HEK293 (cell line): ENCODE measurements around the gene TMEM143.

Source experiments
- CTCF ChIA-PET: fragments of 350-600 bp; formaldehyde crosslinking; extraction: SDS; loops from one replicate; lab custom pipeline; 2021; ENCODE audit warnings: antibody characterized with exemption; lab: Yijun Ruan, JAX
- POLR2A ChIA-PET: fragments of 300-600 bp; formaldehyde crosslinking; extraction: SDS; loops from one replicate; lab custom pipeline; 2020; ENCODE audit warnings: antibody characterized with exemption, inconsistent platforms; lab: Yijun Ruan, JAX
- H3K27ac ChIP-seq: fragments of 200-500 bp; sonication (Bioruptor generic); 2 replicates; pipeline ENCODE4 v1.5.1; 2014; ENCODE audit warnings: low read depth, low read length, control low read depth, inconsistent platforms; ENCODE audit errors: extremely low read depth
- H3K36me3 ChIP-seq, 2 experiments: fragments of 200-500 bp in 1 of 2; sonication (Bioruptor generic) in 1 of 2; 1 replicate in 1 of 2; 2 replicates in 1 of 2; pipeline ENCODE4 v1.5.1; 2014 to 2017; ENCODE audit warnings: inconsistent platforms in 2 of 2, low read length in 2 of 2; ENCODE audit not compliant: control insufficient read depth in 2 of 2, insufficient read depth in 1 of 2
- H3K4me1 ChIP-seq: fragments of 200-500 bp; sonication (Bioruptor generic); 2 replicates; pipeline ENCODE4 v1.5.1; 2014; ENCODE audit warnings: mild to moderate bottlenecking, low read length, inconsistent platforms; ENCODE audit not compliant: control insufficient read depth, insufficient read depth
- H3K4me3 ChIP-seq: 2 replicates; pipeline ENCODE4 v1.5.1; 2011; ENCODE audit warnings: low read depth, mild to moderate bottlenecking, control low read depth, low read length, moderate library complexity
- H3K9me3 ChIP-seq: fragments of 200-500 bp; sonication (Bioruptor generic); 2 replicates; pipeline ENCODE4 v1.5.1; 2014; ENCODE audit warnings: low read depth, low read length, inconsistent platforms; ENCODE audit not compliant: control insufficient read depth, insufficient read depth
- GLI4 ChIP-seq: fragments of 450-650 bp; formaldehyde crosslinking; IDR thresholded peaks from 2 replicates; pipeline ENCODE4 v1.5.1; 2016; ENCODE audit warnings: missing biosample characterization, missing genetic modification characterization
- GLIS2 ChIP-seq: fragments of 450-650 bp; formaldehyde crosslinking; IDR thresholded peaks from 2 replicates; pipeline ENCODE4 v1.5.1; 2016; ENCODE audit warnings: missing biosample characterization, missing genetic modification characterization
- KLF8 ChIP-seq: fragments of 450-650 bp; formaldehyde crosslinking; IDR thresholded peaks from 2 replicates; pipeline ENCODE4 v1.5.1; 2016; ENCODE audit warnings: missing biosample characterization, missing genetic modification characterization
- ZBTB8A ChIP-seq: fragments of 450-650 bp; formaldehyde crosslinking; IDR thresholded peaks from 2 replicates; pipeline ENCODE4 v1.5.1; 2016; ENCODE audit warnings: missing biosample characterization, missing genetic modification characterization
- ZIC2 ChIP-seq: fragments of 450-650 bp; formaldehyde crosslinking; IDR thresholded peaks from 2 replicates; pipeline ENCODE4 v1.5.1; 2016; ENCODE audit warnings: missing biosample characterization, missing genetic modification characterization
- ZNF214 ChIP-seq: fragments of 450-650 bp; formaldehyde crosslinking; IDR thresholded peaks from 2 replicates; pipeline ENCODE4 v1.5.1; 2017; ENCODE audit warnings: missing biosample characterization, mild to moderate bottlenecking, missing genetic modification characterization, borderline replicate concordance
- ZNF223 ChIP-seq: fragments of 450-650 bp; formaldehyde crosslinking; IDR thresholded peaks from 2 replicates; pipeline ENCODE4 v1.5.1; 2016; ENCODE audit warnings: missing biosample characterization, missing genetic modification characterization
- ZNF292 ChIP-seq: fragments of 450-650 bp; formaldehyde crosslinking; IDR thresholded peaks from 2 replicates; pipeline ENCODE4 v1.5.1; 2016; ENCODE audit warnings: low read depth, missing biosample characterization, missing genetic modification characterization, borderline replicate concordance
- ZNF394 ChIP-seq: fragments of 450-650 bp; formaldehyde crosslinking; IDR thresholded peaks from 2 replicates; pipeline ENCODE4 v1.5.1; 2016; ENCODE audit warnings: missing biosample characterization, missing genetic modification characterization, mild to moderate bottlenecking, moderate library complexity, borderline replicate concordance
- ZNF433 ChIP-seq: fragments of 450-650 bp; formaldehyde crosslinking; IDR thresholded peaks from 2 replicates; pipeline ENCODE4 v1.5.1; 2016; ENCODE audit warnings: missing biosample characterization, missing genetic modification characterization, low read depth
- ZNF514 ChIP-seq: fragments of 450-650 bp; formaldehyde crosslinking; IDR thresholded peaks from 2 replicates; pipeline ENCODE4 v1.5.1; 2016; ENCODE audit warnings: missing biosample characterization, missing genetic modification characterization
- ZNF768 ChIP-seq: fragments of 450-650 bp; formaldehyde crosslinking; IDR thresholded peaks from 2 replicates; pipeline ENCODE4 v1.5.1; 2018; ENCODE audit warnings: missing biosample characterization, mild to moderate bottlenecking, missing genetic modification characterization
- ZNF777 ChIP-seq: fragments of 450-650 bp; formaldehyde crosslinking; IDR thresholded peaks from 2 replicates; pipeline ENCODE4 v1.5.1; 2017; ENCODE audit warnings: missing biosample characterization, missing genetic modification characterization, borderline replicate concordance
- TF ChIP-seq, protein P1 (sequence below): fragments of 450-650 bp; formaldehyde crosslinking; IDR thresholded peaks from 2 replicates; pipeline ENCODE4 v1.5.1; 2016; ENCODE audit warnings: missing biosample characterization, missing genetic modification characterization
- TF ChIP-seq, protein P2 (sequence below): fragments of 450-650 bp; formaldehyde crosslinking; IDR thresholded peaks from 2 replicates; pipeline ENCODE4 v1.5.1; 2016; ENCODE audit warnings: missing biosample characterization, missing genetic modification characterization
- TF ChIP-seq, protein P3 (sequence below): fragments of 450-650 bp; formaldehyde crosslinking; IDR thresholded peaks from 2 replicates; pipeline ENCODE4 v1.5.1; 2016; ENCODE audit warnings: missing biosample characterization, missing genetic modification characterization
- TF ChIP-seq, protein P4 (sequence below): fragments of 450-650 bp; formaldehyde crosslinking; IDR thresholded peaks from 2 replicates; pipeline ENCODE4 v1.5.1; 2016; ENCODE audit warnings: missing biosample characterization, missing genetic modification characterization, borderline replicate concordance
- TF ChIP-seq, protein P5 (sequence below): fragments of 450-650 bp; formaldehyde crosslinking; IDR thresholded peaks from 2 replicates; pipeline ENCODE4 v1.5.1; 2016; ENCODE audit warnings: missing biosample characterization, missing genetic modification characterization
- TF ChIP-seq, protein P6 (sequence below): fragments of 450-650 bp; formaldehyde crosslinking; optimal IDR thresholded peaks from 2 replicates; pipeline ENCODE3; 2016; ENCODE audit warnings: missing biosample characterization, mild to moderate bottlenecking, missing genetic modification characterization

Gene TMEM143

DNA sequence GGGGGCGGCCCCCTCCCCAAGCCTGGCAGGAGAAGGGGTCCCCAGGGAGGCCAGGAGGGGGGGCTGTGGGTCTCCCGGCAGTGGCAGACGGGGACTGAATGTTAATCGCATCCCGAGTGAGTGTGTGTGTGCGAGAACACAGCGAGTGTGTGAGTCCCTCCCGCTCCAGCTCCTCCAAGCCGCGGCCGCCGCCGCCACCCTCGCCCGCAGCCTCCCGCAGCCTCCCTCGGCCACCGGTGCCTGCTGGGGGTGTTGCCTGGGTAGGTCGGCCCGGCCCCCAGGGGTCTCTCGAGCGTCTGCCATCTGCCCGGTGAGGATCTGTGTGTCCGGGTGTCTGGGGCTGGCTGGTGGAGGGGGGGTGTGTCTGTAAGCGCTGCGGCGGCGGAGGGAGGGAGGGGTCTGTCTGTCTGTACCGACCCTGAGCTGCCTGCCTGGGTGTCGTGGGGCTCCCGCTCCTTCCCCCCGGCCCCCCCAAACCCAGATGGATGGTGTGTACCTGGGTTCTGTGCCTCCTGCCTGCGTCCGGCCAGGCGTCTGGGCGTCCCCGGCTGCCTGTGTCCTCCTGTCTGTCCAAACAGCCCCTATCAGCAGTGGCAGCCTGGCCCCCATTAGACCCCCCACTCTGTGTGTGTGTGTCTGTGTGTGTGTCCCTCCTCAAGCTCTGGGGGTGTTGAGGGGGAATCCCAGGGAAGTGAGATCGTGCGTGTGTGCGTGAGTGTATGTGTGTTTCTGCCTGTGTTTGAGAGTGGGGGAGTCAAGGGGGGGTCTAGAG lies 30.0 kb upstream of the TMEM143 start, which contains the start of gene GRIN2D:
GRIN2D (plus strand) TSS at position 110 of the 772 bp plus-strand sequence. CDS start 4,725 bp downstream, outside the sequence.
- H3K4me1 ChIP-seq: peaks cover 10% of the 10 kb centered on the region
- CTCF ChIA-PET: interaction anchor here (0.6 to 1.0 kb wide), 6 partner anchors 13 to 190 kb away, joined by 3 to 5 read pairs (median 4); no protein-coding TSS in a partner anchor
- no peak for TF ChIP-seq GLI4
- TF ChIP-seq, protein P1, sequence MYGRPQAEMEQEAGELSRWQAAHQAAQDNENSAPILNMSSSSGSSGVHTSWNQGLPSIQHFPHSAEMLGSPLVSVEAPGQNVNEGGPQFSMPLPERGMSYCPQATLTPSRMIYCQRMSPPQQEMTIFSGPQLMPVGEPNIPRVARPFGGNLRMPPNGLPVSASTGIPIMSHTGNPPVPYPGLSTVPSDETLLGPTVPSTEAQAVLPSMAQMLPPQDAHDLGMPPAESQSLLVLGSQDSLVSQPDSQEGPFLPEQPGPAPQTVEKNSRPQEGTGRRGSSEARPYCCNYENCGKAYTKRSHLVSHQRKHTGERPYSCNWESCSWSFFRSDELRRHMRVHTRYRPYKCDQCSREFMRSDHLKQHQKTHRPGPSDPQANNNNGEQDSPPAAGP (tag by site-specific recombination): 0 out of 2 replicates have a peak, but pooled peaks have one; percentile 4
- TF ChIP-seq ZIC2 (tag by site-specific recombination): peak; percentile 65
- TF ChIP-seq, protein P2, sequence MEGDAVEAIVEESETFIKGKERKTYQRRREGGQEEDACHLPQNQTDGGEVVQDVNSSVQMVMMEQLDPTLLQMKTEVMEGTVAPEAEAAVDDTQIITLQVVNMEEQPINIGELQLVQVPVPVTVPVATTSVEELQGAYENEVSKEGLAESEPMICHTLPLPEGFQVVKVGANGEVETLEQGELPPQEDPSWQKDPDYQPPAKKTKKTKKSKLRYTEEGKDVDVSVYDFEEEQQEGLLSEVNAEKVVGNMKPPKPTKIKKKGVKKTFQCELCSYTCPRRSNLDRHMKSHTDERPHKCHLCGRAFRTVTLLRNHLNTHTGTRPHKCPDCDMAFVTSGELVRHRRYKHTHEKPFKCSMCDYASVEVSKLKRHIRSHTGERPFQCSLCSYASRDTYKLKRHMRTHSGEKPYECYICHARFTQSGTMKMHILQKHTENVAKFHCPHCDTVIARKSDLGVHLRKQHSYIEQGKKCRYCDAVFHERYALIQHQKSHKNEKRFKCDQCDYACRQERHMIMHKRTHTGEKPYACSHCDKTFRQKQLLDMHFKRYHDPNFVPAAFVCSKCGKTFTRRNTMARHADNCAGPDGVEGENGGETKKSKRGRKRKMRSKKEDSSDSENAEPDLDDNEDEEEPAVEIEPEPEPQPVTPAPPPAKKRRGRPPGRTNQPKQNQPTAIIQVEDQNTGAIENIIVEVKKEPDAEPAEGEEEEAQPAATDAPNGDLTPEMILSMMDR (tag by site-specific recombination): peak; percentile 73
- no peak for TF ChIP-seq ZNF514 (tag by site-specific recombination)
- 0 out of 2 replicates have a peak, but pooled peaks have one; percentile 23 for TF ChIP-seq KLF8 (tag by site-specific recombination)
- TF ChIP-seq ZNF777: no peak
- TF ChIP-seq, protein P3, sequence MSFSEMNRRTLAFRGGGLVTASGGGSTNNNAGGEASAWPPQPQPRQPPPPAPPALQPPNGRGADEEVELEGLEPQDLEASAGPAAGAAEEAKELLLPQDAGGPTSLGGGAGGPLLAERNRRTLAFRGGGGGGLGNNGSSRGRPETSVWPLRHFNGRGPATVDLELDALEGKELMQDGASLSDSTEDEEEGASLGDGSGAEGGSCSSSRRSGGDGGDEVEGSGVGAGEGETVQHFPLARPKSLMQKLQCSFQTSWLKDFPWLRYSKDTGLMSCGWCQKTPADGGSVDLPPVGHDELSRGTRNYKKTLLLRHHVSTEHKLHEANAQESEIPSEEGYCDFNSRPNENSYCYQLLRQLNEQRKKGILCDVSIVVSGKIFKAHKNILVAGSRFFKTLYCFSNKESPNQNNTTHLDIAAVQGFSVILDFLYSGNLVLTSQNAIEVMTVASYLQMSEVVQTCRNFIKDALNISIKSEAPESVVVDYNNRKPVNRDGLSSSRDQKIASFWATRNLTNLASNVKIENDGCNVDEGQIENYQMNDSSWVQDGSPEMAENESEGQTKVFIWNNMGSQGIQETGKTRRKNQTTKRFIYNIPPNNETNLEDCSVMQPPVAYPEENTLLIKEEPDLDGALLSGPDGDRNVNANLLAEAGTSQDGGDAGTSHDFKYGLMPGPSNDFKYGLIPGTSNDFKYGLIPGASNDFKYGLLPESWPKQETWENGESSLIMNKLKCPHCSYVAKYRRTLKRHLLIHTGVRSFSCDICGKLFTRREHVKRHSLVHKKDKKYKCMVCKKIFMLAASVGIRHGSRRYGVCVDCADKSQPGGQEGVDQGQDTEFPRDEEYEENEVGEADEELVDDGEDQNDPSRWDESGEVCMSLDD (tag by site-specific recombination): peak; percentile 89
- TF ChIP-seq, protein P4, sequence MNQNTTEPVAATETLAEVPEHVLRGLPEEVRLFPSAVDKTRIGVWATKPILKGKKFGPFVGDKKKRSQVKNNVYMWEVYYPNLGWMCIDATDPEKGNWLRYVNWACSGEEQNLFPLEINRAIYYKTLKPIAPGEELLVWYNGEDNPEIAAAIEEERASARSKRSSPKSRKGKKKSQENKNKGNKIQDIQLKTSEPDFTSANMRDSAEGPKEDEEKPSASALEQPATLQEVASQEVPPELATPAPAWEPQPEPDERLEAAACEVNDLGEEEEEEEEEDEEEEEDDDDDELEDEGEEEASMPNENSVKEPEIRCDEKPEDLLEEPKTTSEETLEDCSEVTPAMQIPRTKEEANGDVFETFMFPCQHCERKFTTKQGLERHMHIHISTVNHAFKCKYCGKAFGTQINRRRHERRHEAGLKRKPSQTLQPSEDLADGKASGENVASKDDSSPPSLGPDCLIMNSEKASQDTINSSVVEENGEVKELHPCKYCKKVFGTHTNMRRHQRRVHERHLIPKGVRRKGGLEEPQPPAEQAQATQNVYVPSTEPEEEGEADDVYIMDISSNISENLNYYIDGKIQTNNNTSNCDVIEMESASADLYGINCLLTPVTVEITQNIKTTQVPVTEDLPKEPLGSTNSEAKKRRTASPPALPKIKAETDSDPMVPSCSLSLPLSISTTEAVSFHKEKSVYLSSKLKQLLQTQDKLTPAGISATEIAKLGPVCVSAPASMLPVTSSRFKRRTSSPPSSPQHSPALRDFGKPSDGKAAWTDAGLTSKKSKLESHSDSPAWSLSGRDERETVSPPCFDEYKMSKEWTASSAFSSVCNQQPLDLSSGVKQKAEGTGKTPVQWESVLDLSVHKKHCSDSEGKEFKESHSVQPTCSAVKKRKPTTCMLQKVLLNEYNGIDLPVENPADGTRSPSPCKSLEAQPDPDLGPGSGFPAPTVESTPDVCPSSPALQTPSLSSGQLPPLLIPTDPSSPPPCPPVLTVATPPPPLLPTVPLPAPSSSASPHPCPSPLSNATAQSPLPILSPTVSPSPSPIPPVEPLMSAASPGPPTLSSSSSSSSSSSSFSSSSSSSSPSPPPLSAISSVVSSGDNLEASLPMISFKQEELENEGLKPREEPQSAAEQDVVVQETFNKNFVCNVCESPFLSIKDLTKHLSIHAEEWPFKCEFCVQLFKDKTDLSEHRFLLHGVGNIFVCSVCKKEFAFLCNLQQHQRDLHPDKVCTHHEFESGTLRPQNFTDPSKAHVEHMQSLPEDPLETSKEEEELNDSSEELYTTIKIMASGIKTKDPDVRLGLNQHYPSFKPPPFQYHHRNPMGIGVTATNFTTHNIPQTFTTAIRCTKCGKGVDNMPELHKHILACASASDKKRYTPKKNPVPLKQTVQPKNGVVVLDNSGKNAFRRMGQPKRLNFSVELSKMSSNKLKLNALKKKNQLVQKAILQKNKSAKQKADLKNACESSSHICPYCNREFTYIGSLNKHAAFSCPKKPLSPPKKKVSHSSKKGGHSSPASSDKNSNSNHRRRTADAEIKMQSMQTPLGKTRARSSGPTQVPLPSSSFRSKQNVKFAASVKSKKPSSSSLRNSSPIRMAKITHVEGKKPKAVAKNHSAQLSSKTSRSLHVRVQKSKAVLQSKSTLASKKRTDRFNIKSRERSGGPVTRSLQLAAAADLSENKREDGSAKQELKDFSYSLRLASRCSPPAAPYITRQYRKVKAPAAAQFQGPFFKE (tag by site-specific recombination): no peak
- TF ChIP-seq ZNF214 (tag by site-specific recombination): no peak
- no peak for TF ChIP-seq ZNF433
- TF ChIP-seq ZNF394 (tag by site-specific recombination): peak; percentile 23; the same call in 1 of the 2 replicates
- TF ChIP-seq GLIS2 (tag by site-specific recombination): peak; percentile 90
- no peak for TF ChIP-seq ZNF292
- TF ChIP-seq ZNF768 (tag by site-specific recombination): no peak
- TF ChIP-seq, protein P5, sequence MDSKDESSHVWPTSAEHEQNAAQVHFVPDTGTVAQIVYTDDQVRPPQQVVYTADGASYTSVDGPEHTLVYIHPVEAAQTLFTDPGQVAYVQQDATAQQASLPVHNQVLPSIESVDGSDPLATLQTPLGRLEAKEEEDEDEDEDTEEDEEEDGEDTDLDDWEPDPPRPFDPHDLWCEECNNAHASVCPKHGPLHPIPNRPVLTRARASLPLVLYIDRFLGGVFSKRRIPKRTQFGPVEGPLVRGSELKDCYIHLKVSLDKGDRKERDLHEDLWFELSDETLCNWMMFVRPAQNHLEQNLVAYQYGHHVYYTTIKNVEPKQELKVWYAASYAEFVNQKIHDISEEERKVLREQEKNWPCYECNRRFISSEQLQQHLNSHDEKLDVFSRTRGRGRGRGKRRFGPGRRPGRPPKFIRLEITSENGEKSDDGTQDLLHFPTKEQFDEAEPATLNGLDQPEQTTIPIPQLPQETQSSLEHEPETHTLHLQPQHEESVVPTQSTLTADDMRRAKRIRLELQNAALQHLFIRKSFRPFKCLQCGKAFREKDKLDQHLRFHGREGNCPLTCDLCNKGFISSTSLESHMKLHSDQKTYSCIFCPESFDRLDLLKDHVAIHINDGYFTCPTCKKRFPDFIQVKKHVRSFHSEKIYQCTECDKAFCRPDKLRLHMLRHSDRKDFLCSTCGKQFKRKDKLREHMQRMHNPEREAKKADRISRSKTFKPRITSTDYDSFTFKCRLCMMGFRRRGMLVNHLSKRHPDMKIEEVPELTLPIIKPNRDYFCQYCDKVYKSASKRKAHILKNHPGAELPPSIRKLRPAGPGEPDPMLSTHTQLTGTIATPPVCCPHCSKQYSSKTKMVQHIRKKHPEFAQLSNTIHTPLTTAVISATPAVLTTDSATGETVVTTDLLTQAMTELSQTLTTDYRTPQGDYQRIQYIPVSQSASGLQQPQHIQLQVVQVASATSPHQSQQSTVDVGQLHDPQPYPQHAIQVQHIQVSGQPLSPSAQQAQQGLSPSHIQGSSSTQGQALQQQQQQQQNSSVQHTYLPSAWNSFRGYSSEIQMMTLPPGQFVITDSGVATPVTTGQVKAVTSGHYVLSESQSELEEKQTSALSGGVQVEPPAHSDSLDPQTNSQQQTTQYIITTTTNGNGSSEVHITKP (tag by site-specific recombination): peak; percentile 64
- 0 out of 2 replicates have a peak, but pooled peaks have one; percentile 50 for TF ChIP-seq ZNF223 (tag by site-specific recombination)
- TF ChIP-seq ZBTB8A (tag by site-specific recombination): no peak
- TF ChIP-seq, protein P6, sequence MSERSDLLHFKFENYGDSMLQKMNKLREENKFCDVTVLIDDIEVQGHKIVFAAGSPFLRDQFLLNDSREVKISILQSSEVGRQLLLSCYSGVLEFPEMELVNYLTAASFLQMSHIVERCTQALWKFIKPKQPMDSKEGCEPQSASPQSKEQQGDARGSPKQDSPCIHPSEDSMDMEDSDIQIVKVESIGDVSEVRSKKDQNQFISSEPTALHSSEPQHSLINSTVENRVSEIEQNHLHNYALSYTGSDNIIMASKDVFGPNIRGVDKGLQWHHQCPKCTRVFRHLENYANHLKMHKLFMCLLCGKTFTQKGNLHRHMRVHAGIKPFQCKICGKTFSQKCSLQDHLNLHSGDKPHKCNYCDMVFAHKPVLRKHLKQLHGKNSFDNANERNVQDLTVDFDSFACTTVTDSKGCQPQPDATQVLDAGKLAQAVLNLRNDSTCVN (tag by site-specific recombination): peak; percentile 17

More for the DNA sequence above, 30.0 kb upstream of the TMEM143 start, which contains the start of gene GRIN2D:
- Histone ChIP-seq H3K27ac (peak within 1 kb of the TSS; percentile 22; the same call in 1 of the 2 replicates), H3K36me3 (peaks cover 8 to 9% of the 10 kb centered on the region in 2 experiments), H3K9me3 (no peaks in the 10 kb centered on the region), H3K4me3 (peak within 1 kb of the TSS; percentile 15)
- POLR2A ChIA-PET: interaction anchor here (1.2 to 1.4 kb wide), 2 partner anchors 30 to 53 kb away, joined by 3 to 5 read pairs; partner anchors contain the start of genes GRWD1, SYNGR4 and TMEM143
